ENCODE data around the gene NCBP3.

NCBP3 gene, protein sequence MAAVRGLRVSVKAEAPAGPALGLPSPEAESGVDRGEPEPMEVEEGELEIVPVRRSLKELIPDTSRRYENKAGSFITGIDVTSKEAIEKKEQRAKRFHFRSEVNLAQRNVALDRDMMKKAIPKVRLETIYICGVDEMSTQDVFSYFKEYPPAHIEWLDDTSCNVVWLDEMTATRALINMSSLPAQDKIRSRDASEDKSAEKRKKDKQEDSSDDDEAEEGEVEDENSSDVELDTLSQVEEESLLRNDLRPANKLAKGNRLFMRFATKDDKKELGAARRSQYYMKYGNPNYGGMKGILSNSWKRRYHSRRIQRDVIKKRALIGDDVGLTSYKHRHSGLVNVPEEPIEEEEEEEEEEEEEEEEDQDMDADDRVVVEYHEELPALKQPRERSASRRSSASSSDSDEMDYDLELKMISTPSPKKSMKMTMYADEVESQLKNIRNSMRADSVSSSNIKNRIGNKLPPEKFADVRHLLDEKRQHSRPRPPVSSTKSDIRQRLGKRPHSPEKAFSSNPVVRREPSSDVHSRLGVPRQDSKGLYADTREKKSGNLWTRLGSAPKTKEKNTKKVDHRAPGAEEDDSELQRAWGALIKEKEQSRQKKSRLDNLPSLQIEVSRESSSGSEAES

DNA sequence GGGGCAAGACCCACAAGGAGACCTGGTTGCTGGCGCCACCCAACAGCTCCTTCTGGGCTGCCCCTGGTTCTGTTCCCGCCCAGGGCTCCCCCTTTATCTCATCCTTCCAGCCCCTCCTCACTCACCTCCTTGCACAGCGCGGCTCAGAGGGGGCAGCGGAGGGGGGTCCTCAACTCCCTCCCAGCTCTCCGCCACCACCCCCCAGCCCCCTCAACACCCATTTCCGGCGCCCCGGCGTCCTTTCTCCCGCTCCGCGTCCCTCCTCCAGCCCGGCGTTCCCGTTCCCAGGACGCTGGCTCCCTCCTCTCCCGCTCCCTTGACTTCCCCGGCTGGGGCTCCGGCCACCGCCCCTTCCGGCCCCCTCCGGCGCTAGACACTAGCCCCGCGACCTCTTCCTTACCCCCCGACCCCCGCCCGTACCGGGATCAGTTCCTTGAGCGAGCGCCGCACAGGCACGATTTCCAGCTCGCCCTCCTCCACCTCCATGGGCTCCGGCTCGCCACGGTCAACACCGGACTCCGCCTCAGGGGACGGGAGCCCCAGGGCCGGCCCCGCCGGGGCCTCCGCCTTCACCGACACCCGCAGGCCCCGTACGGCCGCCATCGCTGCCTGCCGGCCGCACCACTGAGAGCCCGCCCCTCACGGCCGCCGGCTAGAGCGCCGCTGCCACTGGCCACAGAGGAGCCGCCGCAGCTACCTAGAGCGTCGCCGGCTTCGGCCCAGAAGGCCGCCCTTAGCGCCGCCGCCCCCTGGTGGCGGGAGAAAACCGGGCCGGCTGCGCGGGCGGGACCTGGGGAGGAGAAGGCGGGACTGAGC, at the start of gene NCBP3:
Gene NCBP3 (minus strand): TSS at position 626 of the 816 bp plus-strand sequence. CDS start 23 bp downstream, at position 603.
- peak; percentile 96 for DNase-seq

DNA sequence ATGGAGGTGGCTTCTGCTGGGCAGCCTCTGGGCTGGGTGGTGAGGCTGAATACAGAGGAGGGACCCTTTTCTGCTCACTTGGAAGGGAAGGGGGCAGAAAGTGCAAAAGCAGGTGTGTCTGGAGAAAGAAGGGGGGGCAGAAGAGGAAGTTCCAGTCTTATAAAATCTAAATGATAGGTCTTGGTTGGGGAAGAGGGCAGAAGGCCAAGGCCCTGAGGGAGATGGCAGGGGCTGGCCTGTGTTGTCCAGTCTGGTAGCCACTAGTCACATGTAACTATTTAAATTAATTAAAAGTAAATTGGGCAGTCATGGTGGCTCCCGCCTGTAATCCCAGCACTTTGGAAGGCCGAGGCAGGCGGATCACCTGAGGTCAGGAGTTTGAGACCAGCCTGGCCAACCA, 49.3 kb upstream of the NCBP3 start:
- no peak for DNase-seq

DNA sequence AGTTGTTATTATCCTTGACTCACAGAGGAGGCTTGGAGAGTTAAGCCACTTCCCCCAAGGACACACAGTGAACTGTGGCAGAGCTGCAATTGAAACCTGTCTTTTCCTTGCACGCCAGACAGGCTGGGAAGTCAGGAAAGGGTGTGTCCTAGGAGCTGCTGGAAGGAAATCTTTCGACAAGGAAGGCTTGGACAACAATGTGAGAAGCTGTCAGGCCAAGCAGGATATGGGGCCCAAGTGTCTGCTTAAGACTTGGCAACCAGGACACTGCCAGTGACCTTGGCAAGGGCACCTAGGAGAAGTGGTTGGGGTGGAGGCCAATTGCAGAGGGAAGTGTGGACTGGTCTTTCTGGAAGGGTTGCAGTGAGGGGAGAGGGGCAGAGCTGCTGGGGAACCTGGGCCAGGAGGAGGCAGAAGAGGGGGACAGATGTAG, 48.9 kb upstream of the NCBP3 start:
- no peak for DNase-seq

DNA sequence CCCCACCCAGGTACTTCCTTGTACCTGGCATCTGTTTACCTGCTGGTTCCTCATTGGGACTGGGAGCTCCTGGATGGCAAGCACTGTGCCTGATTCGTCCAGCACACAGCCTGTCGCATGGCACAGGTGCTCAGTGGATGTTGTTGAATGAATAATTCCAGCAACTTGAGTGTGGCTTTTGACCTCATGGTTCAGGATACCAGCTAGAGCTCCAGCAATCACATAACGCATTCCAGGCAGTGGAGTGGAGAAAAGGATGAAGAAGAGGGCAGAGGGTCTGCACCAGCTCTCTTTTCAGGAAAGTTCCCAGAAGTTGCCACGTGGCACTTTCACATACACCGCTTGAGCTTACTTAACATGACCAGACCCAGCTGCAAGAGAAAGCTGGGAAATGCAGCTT, 48.1 kb upstream of the NCBP3 start:
- DNase-seq = no peak

DNA sequence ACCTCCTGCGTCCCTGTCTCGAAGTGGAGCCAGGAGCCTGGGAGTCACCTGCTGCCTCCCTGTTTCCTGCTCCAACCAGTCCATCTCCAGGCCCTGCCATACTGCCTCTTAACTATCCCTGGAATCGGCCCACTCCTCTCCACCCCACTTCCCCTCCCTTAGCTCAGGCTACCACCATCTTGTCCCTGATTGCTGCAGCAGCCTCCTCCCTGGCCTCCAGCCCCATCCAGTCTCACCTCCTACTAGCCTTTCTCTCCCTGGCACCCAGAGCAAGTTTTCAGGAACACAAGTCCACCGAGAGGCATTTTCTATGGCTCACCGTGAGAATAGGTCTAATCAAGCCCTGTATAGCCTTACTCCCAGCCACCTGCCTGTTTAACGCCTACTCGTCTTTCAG, 47.7 kb upstream of the NCBP3 start:
- no peak for DNase-seq

DNA sequence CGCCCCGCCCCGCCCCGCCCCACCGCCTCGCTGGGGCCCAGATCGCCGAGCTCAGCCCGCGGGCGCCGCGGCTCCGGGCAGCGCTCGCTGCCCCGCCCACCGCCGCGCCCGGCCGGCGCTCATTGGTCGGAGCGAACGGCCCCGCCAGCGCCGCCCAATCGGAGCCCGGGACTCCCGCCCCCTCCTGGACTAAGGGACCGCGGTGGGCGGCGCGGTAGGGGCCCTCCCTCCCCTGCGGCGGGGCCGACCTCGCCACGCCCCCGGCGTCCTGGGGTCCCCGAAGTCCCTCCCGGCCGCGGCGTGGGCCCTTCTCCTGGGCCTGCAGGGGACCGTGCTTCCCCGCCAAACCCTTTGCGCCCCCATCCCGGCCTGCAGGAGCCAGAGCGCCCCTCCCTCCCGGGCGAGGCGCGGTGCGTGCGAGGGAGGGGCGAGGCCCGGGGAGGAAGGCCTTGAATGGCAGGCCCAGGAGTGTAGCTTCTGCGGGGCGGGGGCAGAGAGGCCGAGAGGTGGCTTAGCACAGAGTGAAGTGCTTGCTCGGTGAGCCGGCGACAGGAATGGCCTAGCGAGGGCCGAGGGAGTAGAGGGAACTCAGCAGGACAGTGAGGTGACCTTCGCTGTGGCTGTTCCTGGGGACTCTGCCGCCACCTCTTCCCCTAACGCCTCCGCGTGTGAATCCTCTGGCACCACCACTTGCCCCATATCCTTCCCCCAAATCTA, 47.1 kb upstream of the NCBP3 start, which contains the start of gene CAMKK1:
Gene CAMKK1 (minus strand): TSS at position 51 of the 717 bp plus-strand sequence. CDS start 7,366 bp downstream, outside the sequence.
- DNase-seq = peak; percentile 96

DNA sequence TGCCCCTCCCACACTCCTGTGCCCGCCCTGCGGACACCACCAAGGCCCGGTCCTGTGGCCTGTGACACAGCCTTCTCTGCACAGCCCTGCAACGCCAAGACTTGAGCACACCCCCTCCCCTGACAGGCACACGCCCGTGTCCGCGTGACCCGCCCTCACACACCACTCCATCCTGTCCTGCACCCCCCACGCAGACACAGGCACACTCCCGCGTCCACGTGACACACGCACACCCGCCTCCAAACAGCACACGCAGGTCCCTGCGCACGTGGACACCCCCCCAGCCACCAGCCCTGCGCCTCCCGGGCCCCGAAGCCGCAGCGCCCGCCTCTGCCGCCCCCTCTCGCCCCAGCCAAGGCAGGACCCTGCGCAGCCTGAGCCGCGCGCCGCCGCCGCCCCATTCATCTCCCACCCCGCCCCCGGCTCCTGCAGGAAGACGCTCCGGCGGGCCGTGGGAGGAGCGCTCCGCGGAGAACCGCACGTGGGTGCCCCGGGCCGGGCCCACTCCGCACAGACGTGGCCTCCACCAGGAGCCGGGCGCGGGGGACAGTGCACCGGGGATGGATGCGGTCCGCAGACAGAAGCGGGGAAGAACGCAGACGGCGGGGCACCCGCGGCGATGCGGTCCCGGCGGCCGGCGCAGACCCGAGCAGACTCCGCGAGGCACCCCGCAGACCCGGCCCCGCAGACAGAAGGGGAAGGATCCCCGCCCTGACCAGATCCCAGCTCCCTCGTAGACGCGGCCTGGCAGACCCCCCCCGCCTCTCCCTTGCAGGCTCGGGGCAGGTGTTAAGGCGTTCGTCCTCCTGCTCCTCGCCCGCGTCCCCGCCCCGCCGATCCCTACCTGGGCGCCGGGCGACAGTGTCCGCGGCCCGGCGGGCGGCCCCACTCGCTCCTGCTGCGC, 46.3 kb upstream of the NCBP3 start:
- DNase-seq = peak; percentile 89

DNA sequence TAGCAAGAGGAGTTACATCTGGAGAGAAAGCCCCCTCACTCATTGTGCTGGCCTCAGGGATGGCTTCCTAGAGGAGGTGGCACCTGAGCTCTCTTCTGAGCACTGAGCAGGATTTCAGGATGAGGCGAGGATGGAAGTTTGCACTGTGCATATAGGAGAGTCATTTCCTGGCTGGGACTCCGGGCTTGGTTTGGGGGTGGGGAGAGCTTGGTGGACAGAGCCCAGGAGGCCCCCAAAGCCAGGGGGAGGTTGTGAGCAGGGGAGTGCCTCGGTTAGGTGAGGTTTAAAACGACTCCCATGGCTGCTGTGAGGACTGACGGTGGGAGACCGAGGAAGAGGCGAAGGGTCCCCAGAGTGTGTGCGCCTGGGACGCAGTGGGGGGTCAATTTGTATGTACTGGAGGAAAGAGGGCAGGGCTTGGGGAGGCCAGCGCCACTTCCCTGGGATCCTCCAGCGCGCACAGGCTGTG, 45.6 kb upstream of the NCBP3 start:
- DNase-seq = no peak

DNA sequence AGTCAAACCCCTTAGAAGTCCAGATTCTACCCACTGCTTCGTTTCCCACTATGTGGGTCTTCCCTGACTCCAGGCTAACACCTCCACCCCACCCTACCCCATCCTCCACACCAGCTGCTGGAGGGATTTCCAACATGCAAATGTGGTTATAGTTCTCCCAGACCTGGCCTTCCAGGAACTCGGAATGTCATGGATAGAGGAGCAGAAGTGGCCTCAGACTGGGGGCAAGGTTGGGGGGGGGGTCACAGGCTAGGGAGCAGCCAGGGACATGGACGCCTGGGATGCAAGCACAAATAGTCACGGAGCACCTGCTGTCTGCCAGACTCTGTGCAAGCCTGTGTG, 44.8 kb upstream of the NCBP3 start:
- no peak for DNase-seq

DNA sequence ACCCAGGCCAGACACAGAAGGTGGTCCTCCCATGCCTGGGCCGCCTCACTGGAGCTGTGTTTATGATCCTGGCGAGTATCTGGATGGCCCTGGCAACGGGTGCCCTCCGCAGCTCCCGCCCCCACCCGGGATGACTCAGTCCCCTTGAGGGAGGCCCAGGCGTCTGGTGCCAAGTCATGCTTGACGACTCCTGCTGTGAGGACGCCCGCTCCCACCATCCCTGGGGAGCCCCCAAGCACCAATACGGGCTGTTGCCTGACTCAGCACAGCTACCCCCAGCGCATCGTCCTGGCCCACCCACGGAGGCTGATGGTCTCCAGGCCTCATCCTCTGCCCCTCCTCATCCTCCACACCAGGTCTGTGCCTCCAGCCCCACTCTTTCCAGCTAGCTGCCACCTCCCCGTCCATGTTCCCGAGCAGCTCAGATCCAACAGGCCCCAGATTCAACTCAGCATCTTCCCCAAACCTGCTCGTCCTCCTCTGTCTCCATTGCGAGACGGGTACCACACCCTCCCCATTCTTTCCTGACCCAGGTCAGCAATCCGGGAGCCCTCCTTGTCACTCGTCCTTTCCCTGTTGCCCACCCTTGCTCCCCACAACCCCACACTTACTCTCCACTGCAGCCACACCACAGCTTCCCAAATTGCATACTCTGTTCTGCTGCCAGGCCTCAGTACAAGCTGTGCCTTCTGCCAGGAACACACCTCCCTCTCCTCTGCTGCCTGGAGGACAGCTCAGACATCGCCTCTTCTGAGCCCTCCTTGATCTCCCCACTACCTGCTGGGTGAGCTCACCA, 44.2 kb upstream of the NCBP3 start:
- DNase-seq = peak; percentile 94

DNA sequence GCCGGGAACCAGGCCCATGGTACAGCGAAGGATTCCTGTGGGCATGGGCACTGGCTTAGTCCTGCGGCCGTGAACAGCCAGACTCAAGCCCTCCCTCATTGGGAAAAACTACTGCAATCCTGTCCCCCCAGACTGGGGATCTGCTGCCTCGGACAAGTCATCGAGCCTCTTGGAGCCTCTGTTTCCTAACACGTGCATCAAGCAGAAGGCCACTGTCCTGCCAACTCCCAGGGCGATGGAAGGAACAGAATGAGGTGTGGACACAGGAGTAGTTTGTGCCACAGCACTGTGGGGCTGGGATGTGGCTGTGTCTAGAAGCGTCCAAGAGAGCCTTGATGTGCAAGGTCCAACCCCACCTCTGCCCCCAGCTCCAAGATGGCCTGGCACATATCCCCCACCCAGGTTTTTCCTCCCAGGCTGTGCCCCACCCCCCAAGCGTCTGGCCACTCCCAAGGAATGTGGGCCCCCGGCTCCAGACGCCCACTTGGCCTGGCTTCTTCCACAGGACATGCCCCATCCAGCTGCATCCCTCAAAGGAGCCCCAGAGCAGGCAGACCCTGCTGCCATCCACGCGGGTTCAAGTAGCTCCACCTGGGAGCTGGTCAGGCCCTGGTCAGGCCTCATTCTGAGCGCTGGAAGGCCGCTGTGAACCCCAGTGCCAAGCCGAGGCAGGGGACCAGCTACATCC, 43.4 kb upstream of the NCBP3 start:
- no peak for DNase-seq

DNA sequence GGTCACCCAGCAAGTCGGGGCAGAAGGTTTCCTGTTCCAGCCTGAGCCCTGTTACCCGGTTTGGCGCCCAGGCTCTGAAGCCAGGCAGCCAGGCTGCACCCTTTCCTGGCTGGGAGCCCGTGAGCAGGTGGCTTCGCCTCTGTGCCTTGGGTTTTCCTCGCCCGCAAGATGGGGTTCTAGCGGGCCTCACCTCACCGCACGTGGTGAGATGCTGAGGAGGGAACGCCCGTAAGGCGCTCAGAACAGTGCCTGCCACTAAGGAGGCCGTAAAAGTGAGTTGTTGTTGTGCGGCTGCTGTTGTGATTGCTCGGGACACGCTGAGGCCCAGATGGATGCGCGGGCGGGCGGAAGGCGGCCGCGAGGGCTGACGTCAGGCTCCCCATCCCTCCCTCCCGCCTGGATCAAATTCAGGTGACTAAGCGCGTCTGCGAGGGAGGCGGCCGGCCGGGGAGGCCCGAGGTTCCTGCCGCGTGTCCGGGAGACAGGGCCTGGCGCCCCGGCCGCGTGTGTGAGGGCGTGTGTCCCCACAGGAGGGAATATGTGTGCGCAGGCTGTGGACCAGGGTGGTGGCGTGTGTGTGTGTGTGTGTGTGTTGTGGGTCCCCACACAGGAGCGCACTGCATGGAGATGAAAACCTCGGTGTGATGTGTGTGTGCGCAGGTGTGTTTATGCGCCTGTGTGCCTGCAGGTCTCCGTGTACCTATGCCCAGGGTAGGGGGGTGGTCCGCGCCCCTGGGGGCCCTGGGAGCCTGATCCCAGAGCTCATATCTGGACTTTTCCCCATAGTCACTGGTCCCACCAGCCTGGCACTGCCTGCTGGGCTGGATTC, 42.5 kb upstream of the NCBP3 start:
- peak; percentile 96 for DNase-seq

DNA sequence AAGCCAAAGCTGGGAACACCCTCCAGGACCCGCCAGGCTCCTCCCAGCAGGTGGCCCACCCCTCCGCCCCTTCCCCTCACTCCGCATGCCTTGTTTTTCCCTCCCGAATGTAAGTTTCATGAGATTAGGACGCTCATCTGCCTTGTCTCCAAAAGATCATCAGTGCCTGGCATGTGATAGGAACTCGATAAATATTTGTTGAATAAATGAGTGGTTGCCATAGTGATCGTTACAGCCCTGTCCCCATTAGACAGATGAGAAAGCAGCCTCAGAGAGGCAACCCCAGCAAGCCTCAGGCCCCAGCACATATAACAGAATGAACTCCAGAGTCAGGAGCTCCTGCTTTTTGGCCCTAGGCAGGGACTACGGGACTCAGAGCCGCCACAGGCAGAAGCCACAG, 41.8 kb upstream of the NCBP3 start:
- no peak for DNase-seq

DNA sequence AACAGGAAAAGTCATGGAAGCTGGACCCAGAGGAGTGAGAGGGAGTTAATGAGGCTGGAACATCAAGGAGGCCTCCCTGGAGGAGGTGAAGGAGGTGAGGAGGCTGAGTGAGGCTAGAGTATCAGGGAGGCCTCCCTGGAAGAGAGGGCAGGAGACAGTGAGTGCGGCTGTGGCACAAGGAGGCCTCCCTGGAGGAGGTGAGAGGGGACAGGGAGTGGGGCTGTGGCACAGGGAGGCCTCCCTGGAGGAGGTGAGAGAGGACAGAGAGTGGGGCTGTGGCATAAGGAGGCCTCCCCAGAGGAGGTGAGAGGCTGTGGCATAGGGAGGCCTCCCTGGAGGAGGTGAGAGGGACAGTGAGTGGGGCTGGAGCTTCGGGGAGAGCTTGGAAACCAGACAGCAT, 41.3 kb upstream of the NCBP3 start:
- no peak for DNase-seq

DNA sequence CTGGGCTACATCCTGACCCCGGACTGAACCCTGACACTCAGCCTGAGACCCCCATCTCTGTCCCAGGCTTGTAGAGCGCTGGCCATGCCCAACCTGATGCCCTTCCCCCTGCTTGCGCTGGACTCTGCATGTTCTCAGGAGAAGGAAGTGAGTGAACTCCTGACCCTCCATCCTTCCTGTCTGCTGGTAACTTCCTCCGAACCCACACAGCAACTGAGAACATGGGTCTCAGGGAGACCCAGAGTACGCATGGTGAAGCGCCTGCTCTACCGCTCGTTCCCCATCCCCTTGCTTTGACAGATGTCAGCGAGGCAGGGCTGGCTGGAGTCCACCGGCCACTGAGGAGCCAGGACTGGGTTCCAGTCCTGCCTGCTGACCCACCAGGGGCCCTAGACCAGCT, 40.7 kb upstream of the NCBP3 start:
- no peak for DNase-seq

DNA sequence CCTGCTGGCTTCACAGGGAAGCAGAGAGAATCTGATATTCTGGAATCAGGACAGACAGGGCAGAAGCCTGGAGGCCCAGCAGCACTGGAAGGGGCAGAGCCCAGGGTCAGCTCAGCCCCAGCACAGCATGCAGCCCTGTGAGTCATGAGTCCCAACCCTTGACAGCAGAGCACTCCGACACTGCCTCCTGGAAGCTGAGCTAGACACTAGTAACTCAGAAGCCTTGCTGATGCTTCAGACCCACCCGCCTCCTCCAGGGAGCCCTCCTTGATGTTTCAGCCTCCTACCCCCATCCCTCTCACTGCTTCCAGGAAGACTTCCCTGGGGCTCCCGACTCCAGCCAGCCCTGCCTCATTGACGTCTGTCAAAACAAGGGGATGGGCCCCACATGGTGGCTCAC, 39.9 kb upstream of the NCBP3 start:
- peak; percentile 94 for DNase-seq

DNA sequence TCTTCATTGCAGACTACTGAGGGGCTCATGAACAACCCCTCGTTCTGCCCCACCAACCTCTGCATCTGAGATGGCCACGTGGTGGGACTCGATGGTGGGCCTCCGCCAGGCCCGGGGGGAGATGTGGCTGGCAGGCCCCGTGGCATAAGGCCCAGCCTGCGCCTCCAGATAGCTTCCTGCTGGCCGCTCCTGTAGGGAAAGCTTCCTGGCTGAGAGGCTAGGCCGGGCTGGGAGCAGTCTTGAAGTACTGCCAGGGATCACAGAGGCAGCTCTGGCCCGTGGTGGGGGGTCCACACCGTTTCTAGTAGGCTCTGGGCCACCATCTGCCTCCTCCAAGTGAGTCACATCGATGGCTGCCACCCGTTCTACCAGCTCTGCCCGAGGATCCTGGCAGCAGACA, 39.2 kb upstream of the NCBP3 start:
- DNase-seq = no peak

DNA sequence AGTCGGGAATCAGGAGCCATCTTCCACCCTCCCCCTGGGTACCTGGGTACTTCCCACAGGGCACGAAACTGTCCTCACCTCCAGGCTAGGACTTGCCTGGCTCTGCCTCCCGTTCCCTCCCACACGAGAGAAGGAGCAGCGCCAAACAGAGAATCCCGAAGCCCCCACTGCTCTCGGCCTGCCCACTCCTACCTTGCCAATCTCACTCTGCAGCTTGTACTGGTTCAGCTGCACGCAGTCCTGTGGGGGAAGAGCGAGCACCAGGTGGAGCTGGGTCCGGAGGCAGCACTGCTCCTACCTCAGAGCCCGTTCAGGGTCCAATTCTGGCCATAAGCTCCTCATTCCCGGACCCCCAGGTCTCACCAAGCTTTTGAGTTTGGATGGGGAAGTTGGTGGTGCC, 38.1 kb upstream of the NCBP3 start:
- DNase-seq = no peak

DNA sequence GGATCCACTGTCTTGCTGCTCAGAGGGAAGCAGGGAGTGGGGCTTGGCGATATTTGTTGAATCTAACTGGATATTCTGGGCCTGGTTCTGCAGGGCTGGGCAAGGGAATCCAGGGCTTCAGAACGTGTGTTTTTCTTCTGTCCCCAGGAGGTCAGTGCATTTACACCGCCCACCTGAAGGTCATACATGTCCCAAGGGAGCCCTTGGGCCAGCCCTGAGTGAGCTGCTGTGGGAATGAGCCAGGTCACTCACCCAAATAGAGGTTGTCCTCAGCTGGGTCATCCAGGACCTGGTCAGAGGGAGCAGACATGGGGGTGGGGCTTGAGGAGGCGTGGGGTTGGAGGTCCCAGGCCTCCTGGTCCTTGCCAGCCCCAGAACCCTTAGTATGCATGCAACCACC, 36.2 kb upstream of the NCBP3 start:
- no peak for DNase-seq
